Measurements from ENCODE around the gene PPP6R2.
"Not testable (repeated sequence)": the region's sequence is repeated elsewhere in the genome, so short reads cannot be mapped to it uniquely, and the experiment has no call there.

Gene PPP6R2

GRCh38 chr22:50325444-50326224, 17.5 kb upstream of the PPP6R2 start:
- TF ChIP-seq, protein P1, sequence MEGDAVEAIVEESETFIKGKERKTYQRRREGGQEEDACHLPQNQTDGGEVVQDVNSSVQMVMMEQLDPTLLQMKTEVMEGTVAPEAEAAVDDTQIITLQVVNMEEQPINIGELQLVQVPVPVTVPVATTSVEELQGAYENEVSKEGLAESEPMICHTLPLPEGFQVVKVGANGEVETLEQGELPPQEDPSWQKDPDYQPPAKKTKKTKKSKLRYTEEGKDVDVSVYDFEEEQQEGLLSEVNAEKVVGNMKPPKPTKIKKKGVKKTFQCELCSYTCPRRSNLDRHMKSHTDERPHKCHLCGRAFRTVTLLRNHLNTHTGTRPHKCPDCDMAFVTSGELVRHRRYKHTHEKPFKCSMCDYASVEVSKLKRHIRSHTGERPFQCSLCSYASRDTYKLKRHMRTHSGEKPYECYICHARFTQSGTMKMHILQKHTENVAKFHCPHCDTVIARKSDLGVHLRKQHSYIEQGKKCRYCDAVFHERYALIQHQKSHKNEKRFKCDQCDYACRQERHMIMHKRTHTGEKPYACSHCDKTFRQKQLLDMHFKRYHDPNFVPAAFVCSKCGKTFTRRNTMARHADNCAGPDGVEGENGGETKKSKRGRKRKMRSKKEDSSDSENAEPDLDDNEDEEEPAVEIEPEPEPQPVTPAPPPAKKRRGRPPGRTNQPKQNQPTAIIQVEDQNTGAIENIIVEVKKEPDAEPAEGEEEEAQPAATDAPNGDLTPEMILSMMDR (IDR thresholded peaks at IDR 0.05; ENCODE audit: borderline replicate concordance, control extremely low read depth, extremely low read depth, insufficient read depth, missing control alignments), result no peak
- DNase-seq (ENCODE audit: low spot score), result no peak
- in situ Hi-C loops (cut with MboI; ENCODE audit: low sequenced_read_pairs, unreplicated experiment), result loop anchor here (10.0 kb wide), 1 partner anchor 51 kb away; the partner anchor contains the start of gene MAPK11

DNA sequence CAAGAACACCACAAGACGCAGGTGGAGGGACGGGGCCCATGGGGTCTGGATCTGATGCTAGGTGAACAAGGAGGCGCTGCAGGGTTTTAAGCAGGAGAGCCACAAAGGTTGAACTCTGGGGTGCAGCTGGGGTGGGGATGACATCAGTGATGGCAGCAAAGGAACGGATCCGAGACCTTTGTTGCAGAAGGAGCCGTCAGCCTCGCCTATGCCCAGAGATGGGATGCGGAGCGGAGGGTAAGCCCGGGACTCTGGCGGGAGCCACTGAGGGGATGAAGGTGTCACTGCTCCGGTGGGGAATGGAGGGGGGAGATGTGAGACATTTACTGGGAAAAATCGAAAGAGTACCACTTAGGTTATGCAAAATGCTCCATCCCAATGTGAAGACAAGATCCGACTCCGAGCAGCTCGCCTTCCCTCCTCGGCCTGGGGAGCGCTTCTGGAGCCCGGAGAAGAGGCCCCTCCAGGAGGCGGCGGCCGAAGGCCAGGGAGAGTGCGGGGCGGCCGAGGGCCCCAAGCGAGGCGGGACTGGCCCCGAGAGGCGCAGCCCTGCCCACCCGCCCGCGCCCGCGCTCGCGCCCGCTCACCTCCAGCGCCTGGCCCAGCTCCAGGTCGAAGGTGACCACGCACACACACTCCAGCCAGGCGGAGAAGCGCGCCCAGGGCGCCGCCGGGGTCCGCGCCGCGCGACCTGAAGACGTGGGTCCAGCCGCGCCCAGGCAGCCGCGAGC, 16.7 kb upstream of the PPP6R2 start:
- in situ Hi-C loops (cut with MboI; ENCODE audit: low sequenced_read_pairs, unreplicated experiment), result loop anchor here (10.0 kb wide), 1 partner anchor 52 kb away; the partner anchor contains the start of gene MAPK11
- TF ChIP-seq, protein P1 (IDR thresholded peaks at IDR 0.05; ENCODE audit: borderline replicate concordance, control extremely low read depth, extremely low read depth, insufficient read depth, missing control alignments), result no peak
- peak; percentile 32 for DNase-seq (ENCODE audit: low spot score)

- in situ Hi-C loops (cut with MboI; ENCODE audit: low sequenced_read_pairs, unreplicated experiment), result loop anchor here (10.0 kb wide), 1 partner anchor 52 kb away; the partner anchor contains the start of gene MAPK11
- TF ChIP-seq, protein P1 (IDR thresholded peaks at IDR 0.05; ENCODE audit: borderline replicate concordance, control extremely low read depth, extremely low read depth, insufficient read depth, missing control alignments), result peak; percentile 85
- DNase-seq (ENCODE audit: low spot score), result peak; percentile 94
These were observed 16.0 kb upstream of the PPP6R2 start, which contains the start of gene DENND6B for GRCh38 chr22:50326956-50327710. Gene DENND6B (minus strand): TSS chr22:50327012. CDS start chr22:50326988, 24 bp downstream.

GRCh38 chr22:50327711-50328019, 15.5 kb upstream of the PPP6R2 start:
- DNase-seq (ENCODE audit: low spot score), result no peak
- in situ Hi-C loops (cut with MboI; ENCODE audit: low sequenced_read_pairs, unreplicated experiment), result loop anchor here (10.0 kb wide), 1 partner anchor 53 kb away; the partner anchor contains the start of gene MAPK11
- TF ChIP-seq, protein P1 (IDR thresholded peaks at IDR 0.05; ENCODE audit: borderline replicate concordance, control extremely low read depth, extremely low read depth, insufficient read depth, missing control alignments), result no peak

DNA sequence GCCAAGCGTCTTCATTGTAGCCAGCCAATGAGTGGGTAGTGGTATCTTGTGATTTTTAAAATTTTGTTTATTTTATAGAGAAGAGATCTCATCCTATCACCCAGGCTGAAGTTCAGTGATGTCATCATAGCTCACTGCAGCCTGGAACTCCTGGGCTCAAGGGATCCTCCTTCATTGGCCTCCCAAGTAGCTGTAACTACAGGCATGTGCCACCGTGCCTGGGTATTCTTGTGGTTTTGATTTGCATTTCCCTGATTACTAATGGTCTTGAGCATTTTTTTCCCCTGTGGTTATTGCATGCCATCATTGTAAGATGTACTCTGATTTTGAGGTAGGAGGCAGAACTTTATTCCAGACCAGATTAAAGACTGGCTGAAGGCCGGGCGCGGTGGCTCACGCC, 13.9 kb upstream of the PPP6R2 start:
- TF ChIP-seq, protein P1 (IDR thresholded peaks at IDR 0.05; ENCODE audit: borderline replicate concordance, control extremely low read depth, extremely low read depth, insufficient read depth, missing control alignments), result no peak
- in situ Hi-C loops (cut with MboI; ENCODE audit: low sequenced_read_pairs, unreplicated experiment), result loop anchor here (10.0 kb wide), 1 partner anchor 54 kb away; the partner anchor contains the start of gene MAPK11

GRCh38 chr22:50334433-50334832, 8.7 kb upstream of the PPP6R2 start:
- DNase-seq (ENCODE audit: low spot score); in situ Hi-C loops (cut with MboI; ENCODE audit: low sequenced_read_pairs, unreplicated experiment): not testable (repeated sequence)

More for the DNA sequence above, 13.9 kb upstream of the PPP6R2 start:
- no peak for DNase-seq (ENCODE audit: low spot score)
